Bronchial epithelial cell (primary cell): Measurements from ENCODE around the gene SETD1A. TPM values are rescaled to one million over a fixed set of nuclear protein-coding genes. Genes with fewer than 3 reads are reported as not detected.

Experiments
- DNase-seq: peaks from one replicate; pipeline ENCODE4 v3.0.0-alpha.2; 2010; ENCODE audit warnings: low read depth
- FAIRE-seq: peaks from 2 replicates; lab custom pipeline; 2011; peaks lifted over from hg19 to GRCh38; lab: Jason Lieb, UNC
- H3K27me3 ChIP-seq: 2 replicates; pipeline ENCODE4 v1.5.1; 2011; ENCODE audit warnings: low read length; ENCODE audit not compliant: control insufficient read depth, insufficient read depth
- H3K36me3 ChIP-seq: 2 replicates; pipeline ENCODE4 v1.5.1; 2011; ENCODE audit warnings: low read length; ENCODE audit not compliant: control insufficient read depth, insufficient read depth
- H3K4me3 ChIP-seq: 2 replicates; pipeline ENCODE4 v1.5.1; 2011; ENCODE audit warnings: mild to moderate bottlenecking, low read depth, low read length, control low read depth
- total RNA-seq: library from RNA; depleted of rRNA; stranded (reverse); fragments of >200 nt; gene quantifications from 2 replicates; pipeline ENCODE4 v1.2.1, GENCODE V29; 2014
- TF ChIP-seq, protein P1 (sequence below): IDR thresholded peaks from 2 replicates; pipeline ENCODE4 v1.5.1; 2011; ENCODE audit warnings: mild to moderate bottlenecking, moderate library complexity, low read length, control low read depth, inconsistent platforms; ENCODE audit not compliant: insufficient read depth, severe bottlenecking

SETD1A gene
- total RNA-seq, 1 donor from 2014 or later = 1.3 TPM

- peaks cover 6% of the 10 kb centered on the region for H3K36me3 ChIP-seq
- H3K4me3 ChIP-seq = peak overlapping the region; percentile 84
- FAIRE-seq (no peak), DNase-seq (peak; percentile 97)
- TF ChIP-seq, protein P1, sequence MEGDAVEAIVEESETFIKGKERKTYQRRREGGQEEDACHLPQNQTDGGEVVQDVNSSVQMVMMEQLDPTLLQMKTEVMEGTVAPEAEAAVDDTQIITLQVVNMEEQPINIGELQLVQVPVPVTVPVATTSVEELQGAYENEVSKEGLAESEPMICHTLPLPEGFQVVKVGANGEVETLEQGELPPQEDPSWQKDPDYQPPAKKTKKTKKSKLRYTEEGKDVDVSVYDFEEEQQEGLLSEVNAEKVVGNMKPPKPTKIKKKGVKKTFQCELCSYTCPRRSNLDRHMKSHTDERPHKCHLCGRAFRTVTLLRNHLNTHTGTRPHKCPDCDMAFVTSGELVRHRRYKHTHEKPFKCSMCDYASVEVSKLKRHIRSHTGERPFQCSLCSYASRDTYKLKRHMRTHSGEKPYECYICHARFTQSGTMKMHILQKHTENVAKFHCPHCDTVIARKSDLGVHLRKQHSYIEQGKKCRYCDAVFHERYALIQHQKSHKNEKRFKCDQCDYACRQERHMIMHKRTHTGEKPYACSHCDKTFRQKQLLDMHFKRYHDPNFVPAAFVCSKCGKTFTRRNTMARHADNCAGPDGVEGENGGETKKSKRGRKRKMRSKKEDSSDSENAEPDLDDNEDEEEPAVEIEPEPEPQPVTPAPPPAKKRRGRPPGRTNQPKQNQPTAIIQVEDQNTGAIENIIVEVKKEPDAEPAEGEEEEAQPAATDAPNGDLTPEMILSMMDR = peak; percentile 37
- H3K27me3 ChIP-seq = no peaks in the 10 kb centered on the region
Observed at GRCh38 chr16:30949650-30950515, 7.7 kb upstream of the SETD1A start.

DNA sequence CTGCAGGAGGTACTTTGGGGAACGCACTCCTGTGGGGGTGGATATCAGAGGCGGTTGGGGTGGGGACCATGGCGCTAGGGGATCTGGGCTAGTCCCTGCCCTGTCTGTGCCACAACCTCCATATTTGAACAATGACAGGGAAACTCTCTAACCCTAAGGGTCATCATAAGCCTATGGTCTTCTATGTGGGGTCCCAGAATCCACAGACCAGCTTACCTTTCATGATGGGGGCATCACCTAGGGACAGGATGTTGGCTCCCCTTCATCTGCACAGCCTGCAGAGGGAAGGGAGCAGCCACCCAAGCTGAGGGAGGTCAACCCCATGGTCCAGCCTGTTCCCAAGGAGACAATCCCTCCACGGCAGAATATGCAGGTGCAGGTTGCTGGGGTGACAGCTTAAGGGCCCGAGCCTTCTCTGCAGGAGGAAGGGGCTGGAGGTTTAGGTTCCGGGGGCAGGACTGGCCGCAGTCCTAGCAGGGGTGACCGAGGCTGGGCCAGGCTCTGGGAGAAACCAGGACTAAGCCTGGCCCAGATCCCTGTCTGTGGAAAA lies 7.0 kb upstream of the SETD1A start:
- Histone ChIP-seq H3K36me3 (peaks cover 6% of the 10 kb centered on the region), H3K4me3 (peak overlapping the region; percentile 0)
- FAIRE-seq = no peak

GRCh38 chr16:30951193-30951592 lies 6.4 kb upstream of the SETD1A start:
- Histone ChIP-seq H3K36me3 (peaks cover 6% of the 10 kb centered on the region), H3K4me3 (no peak overlapping the region), H3K27me3 (no peaks in the 10 kb centered on the region)
- DNase-seq (no peak), FAIRE-seq (no peak)
- TF ChIP-seq, protein P1 = no peak

More for the DNA sequence above, 7.0 kb upstream of the SETD1A start:
- TF ChIP-seq, protein P1 = no peak
- no peak for DNase-seq
- no peaks in the 10 kb centered on the region for H3K27me3 ChIP-seq

GRCh38 chr16:30951750-30952149 lies 5.8 kb upstream of the SETD1A start:
- Histone ChIP-seq H3K27me3 (no peaks in the 10 kb centered on the region), H3K4me3 (no peak overlapping the region), H3K36me3 (peaks cover 6% of the 10 kb centered on the region)
- TF ChIP-seq, protein P1 = no peak
- FAIRE-seq (no peak), DNase-seq (no peak)

DNA sequence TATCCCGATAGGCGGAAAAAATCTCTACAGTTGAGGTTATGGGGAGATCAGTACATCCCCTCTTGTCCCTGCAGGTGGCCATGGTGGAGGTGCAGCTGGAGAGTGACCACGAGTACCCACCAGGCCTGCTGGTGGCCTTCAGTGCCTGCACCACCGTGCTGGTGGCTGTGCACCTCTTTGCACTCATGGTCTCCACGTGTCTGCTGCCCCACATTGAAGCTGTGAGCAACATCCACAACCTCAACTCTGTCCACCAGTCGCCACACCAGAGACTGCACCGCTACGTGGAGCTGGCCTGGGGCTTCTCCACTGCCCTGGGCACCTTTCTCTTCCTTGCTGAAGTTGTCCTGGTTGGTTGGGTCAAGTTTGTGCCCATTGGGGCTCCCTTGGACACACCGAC lies 4.4 kb upstream of the SETD1A start:
- H3K36me3 ChIP-seq = peaks cover 6% of the 10 kb centered on the region
- no peaks in the 10 kb centered on the region for H3K27me3 ChIP-seq
- FAIRE-seq (no peak), DNase-seq (no peak)
- TF ChIP-seq, protein P1 = no peak
- H3K4me3 ChIP-seq = no peak overlapping the region
